Astrocyte (in vitro differentiated cells and primary cell): ENCODE data around the gene KIAA1614.

Source experiments
- CTCF ChIP-seq: IDR thresholded peaks from 2 replicates; pipeline ENCODE4 v1.5.1; 2011; ENCODE audit warnings: low read depth, mild to moderate bottlenecking, inconsistent platforms, low read length, moderate library complexity; ENCODE audit not compliant: insufficient read depth
- EZH2 ChIP-seq: IDR thresholded peaks from 2 replicates; pipeline ENCODE4 v1.6.1; 2012; ENCODE audit warnings: mild to moderate bottlenecking, low read length, inconsistent platforms; ENCODE audit not compliant: insufficient read depth

DNA sequence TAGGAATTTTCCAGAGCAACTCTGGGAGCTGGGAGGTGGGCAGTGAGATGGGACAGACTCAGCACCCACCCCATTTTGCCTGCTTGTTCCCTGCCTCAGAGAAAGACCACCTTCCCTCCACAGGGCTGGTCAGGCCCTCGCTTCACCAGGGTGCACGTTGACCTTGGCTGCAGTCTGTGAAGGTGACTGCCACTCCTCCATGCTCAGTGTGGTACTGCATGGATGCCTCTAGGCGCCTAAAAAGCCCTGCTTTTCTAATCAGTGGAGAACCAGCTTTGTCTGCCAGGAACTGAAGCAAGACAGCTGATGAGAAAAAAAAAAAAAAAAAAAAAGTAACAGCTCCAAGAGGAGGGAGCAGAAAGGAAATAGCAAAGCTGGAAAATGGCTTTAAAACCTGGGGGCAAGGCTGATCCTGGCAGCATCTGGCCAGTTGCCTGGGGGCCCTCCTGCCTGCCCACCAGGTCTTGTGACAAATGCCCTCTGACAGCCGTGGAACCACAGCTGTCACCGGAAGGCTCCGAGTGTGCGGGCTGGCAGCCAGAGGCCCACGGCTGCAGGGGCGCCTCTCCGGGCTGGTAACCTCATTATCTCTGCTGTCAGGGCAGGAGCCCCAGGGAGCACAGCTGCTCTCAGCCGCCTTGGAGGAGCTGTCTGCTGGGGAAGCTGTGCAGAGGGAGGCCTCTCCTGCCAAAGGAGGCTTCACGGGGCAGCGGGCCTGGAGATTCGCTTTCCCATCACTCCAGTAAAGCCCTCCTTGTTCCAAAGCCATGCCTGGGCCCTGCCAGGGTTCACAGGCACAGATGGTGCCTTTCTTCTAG, 13.7 kb downstream of the KIAA1614 start:
- TF ChIP-seq CTCF (no peak), EZH2 (no peak)
